HG03108 (cell line): ENCODE measurements around the gene SLC6A12.
"Not testable (repeated sequence)": the region's sequence is repeated elsewhere in the genome, so short reads cannot be mapped to it uniquely, and the experiment has no call there.

Experiments used
- ATAC-seq: cut with Tn5 transposase; IDR thresholded peaks from one replicate; pipeline ENCODE4 v1.9.1; 2021; ENCODE audit warnings: moderate library complexity; ENCODE audit not compliant: unreplicated experiment

The SLC6A12 gene

DNA sequence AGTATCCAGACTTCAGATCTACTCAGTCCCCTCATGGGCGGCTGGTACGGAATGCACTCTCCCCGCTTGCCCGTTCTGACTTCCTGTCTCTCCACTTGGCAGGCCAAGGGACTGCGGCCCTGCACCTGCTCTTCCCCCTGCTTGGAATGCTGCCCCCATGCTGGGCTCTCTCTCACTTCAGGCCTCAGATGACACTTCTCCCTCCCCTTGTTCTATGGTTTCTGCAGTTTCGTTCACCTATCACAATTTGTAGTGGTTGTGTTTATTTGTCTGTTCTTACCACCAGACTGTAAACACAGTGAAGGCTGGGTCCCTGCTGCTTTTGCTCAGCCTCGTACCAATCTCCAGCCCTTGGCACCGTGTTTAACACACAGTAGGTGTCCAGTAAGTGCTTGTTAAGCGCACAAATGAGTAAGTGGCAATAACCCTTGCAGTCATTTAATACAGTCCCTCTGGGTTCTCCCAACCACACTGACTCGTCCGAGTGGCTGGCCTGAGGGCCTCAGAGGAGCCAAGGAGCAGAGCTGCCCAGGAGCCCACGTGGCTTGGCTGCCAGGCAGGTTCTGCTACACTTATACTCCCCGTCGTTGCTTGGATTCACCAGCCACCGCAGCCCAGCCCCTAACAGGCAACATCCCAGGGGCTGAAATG lies 11.8 kb downstream of the SLC6A12 start:
- ATAC-seq, result no peak

DNA sequence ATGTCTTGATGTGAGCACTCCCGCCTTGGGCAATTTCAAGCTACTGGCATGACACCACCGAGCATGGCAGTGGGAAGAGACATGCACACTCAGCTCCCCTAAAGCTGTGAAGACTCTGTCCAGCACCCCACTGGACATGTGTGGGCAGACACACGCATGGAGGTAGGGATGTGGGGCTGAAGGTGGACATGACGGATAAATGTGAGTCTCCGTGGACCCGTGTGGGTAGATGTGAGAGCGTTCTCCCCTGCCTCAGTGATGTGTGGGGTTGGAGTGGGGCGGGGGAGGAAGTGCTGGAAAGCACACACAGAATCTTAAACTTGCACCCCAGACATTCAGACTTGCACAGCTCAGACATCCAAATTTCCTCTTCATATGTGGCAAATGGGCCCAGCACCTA lies 12.6 kb downstream of the SLC6A12 start:
- no peak for ATAC-seq

DNA sequence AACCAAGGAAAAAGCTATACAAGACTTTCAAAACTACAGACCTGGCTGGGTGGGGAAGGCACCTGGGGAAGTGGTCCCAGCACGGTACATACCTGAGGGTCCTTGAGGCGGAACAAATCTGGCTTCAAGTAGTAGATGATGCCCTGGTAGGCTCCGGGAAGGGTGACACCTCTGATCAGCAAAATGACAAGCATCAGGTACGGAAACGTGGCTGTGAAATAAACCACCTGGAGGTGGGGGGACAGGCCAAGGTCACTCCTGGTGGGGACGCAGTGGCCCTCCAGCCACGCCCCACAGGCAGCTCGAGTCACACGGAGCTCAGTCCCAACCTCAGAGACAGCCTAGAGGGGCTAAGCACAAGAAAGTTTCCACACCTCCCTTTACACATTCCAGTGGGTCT lies 15.3 kb downstream of the SLC6A12 start:
- ATAC-seq, result no peak

DNA sequence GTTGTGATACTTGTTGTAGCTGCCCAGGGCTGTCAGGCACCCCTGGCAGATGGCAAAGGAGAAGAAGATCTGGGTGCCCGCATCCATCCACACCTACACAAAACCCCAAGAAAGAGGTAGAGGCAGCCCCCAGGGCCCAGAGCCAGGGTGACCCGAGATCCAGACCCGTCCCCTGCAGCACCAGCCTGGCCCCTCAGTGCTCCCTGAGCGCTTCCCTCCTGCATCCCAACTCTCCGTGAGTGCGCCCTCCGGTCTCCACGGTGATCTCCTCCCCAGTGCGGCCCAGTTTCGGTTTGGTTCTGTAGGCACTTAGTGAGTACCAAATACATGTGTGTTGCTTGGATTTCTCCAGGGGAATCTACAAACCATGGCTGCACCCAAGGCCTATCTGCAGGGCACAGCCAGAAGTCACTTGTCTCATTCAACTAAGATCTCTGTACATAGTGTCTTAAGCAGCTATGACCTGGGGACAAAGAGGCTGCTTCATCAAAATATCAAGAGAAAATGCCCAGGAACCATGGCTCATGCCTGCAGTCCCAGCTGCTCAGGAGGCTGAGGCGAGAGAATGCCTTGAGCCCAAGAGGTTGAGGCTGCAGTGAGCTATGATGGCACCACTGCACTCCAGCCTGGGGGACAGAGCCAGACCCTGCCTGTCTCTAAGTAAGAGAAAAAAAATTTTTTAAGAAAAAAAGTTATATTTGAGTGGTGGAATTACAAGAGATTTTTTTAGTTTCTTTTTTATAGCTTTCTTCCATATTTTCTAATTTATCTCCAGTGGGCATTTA lies 15.9 kb downstream of the SLC6A12 start:
- ATAC-seq, result no peak

DNA sequence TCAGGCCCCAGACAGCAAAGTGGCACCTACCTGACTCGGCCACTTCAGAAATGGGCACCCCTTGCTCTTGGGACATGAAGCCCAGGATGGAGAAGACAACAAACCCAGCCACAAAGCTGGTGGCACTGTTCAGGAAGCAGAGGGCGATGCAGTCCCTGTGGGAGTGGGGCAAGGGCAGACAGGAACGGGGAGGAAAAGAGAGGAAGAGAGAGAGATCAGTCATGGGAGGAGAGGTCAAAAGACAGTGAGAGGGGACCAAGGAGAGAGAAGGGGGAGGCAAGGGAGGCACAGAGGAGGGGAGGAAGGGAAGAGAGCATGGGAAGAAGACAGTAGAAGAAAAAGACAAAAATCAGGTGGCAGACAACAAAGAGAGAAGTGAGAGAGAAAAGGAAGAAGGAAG lies 16.6 kb downstream of the SLC6A12 start:
- no peak for ATAC-seq

DNA sequence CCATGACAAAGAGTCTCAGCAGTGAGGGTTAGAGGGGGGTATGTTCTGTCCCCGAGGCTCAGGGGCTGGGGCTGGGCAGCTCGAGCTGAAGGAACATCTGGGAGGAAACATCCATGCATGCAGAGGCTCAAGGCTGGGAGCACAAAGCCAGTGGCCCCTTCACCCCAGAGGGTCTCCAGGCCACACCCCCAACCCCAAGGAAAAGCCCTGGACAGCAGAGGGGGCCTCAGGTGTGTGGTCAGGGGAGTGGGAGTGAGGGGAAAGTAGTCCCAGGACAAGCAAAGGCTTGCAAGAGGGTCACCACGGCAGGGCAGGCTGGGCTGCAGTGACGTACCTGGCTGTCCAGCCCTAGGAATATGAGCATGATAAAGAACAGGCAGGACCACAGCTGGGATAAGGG lies 17.5 kb downstream of the SLC6A12 start:
- ATAC-seq, result no peak

DNA sequence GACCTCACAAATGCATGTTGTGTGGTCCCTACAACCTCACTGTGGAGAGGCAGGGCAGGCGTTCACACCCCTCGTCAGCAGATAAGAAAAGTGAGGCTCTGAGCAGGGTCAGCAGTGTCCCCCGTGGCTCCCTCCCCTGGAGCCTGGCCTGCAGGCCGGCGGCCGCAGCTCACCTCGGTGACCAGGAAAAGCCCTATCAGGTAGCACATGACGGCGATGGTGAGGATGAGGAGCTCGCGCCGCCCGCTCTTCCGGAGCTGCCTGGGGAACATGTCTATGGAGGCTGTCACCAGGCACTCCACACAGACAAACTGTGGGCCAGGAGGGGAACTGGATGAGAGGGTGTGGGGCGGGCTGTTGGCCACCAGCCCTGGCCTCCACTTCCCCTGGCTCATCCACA lies 18.0 kb downstream of the SLC6A12 start:
- ATAC-seq, result no peak

DNA sequence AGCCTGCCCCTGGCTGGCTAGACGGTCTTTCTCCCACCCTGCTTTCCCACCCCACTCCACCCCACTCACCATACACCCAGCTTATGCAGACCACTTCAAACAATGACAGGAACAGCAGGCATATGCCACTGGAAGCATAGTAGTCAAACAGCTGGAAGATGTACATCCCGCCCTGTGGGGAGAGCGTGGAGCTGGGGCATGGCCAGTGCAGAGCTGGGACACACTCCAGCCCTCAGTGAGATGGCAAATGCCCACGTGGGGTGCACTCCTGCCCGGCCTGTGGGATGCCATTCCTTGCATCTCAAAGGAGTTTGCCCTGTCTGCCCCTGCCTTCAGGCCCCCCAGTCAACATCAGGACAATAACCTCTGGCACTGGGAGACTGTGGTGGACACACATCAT lies 18.8 kb downstream of the SLC6A12 start:
- ATAC-seq, result no peak

DNA sequence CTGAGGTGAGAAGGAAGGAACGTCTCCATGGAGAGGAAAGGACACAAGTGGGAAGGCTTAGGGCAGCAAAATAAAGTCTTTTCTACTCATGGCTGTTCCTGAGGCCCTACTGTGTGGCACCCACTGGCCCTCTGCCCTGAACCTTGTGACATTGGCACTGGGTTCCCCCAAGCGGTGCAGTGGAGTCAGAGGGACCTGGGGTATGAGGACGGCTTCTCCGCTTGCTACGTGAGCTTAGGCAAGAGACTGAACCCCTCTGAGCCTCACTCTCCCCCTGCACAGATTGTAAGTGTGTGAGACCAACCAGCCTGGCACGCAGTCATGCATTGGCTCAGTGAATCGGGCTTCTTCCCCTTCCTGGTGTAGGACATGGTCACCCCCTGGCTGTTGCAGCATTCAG lies 19.7 kb downstream of the SLC6A12 start:
- no peak for ATAC-seq

DNA sequence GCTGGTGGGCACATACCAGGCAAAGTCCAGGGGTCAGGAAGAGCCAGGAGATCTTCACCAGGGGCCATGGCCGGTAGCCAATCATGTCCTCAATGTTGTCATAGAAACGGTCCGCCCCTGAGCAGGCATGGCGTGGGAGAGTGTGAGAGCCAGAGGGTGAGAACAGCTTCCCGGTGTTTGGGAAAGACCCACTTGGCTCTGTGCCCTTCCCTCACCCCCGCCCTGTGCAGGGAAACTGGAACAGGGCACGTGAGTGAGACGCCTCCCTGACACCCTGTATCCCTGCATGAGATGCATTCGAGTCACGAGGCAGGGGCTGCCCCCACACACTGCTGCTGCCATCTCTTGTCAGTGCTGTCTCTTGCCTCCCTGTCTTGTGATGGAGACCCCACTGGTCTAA lies 20.7 kb downstream of the SLC6A12 start:
- ATAC-seq, result no peak

DNA sequence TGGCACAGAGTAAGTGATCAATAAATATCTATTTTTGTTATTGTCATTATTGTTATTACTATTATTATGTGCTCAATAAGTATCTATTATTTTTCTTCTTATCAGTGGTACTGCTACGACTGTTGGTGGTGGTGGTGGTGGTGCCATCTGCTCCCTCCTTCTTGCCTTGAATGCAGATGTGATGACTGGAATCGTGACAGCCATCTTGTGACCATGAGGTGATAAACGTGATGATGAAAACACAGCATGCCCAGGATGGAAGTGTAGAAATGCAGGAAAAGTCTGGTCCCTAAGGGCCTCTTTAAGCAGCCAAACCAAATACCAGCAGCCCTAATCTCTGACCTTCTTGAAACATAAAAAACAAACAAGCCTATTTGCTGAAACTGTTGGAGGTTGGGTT lies 22.4 kb downstream of the SLC6A12 start:
- no peak for ATAC-seq

DNA sequence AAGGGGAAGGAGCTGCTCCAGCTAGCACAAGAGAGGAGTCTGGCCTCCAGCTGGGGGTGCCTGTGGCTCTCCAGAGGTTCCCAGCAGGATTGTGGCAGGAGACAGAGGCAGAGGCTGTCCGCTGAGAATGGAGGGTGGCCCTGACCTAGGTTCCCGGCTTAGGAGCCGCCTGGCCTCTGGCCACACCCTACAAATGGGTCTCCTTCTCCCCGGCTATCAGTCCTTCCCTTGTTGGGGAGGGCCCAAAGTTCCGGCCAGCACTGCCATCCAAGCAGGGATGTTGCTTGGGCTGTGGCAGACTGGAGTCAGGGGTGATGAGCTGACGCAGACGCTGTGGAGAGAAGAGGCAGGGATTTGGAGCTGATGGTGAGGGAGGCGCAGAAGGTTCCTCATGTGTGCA lies 23.1 kb downstream of the SLC6A12 start:
- ATAC-seq, result no peak

DNA sequence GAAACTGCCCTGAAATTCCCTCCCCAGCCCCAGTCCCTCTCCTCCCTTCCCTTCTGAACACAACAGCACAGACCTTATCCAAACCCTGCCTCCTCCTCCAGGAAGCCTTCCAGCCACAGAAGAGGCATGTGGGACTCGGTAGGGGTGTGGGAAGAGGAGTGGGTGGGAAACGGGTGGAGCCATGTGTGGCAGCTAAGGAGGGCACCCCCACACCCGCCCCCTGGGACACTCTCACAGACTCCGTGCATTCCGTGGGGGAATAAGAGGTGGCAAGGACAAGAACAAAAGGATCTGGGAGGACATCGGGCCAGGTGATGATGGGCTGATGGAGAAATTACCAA lies 24.4 kb downstream of the SLC6A12 start:
- no peak for ATAC-seq

DNA sequence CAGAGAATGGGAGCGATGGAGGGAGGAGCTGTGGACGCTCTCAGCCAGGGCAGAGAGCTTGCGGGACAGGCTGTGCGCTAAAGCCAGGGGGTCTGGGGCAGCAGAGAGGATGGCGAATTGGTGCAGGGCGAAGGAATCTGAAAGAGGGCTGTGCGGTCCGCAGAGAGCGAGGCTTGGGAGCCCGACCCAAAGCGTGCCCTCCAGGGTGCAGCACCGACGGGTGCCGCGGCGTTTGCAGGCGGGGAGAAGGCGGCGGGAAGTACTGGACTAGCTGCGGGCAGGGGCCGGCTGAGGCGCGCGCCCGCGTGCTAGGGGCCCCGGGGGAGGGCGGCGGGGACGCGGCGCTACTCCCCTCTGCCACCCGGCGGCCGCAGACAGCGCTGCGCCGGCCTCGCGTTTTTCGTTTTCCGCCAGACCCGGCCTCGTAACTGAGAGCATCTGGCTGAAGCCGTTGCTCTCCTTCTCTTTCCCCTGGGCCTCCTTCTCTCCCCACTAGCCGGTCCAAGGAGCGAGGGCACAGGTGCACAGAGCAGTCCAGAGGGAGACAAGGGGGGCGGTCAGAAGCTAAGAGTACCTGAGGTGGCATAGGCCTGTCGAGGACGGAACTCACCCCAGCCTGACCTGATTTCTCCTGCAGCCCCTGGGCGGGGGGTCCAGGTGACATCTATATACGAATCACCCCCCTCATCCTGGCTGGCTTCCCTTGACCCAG lies 24.9 kb downstream of the SLC6A12 start:
- ATAC-seq, result no peak

DNA sequence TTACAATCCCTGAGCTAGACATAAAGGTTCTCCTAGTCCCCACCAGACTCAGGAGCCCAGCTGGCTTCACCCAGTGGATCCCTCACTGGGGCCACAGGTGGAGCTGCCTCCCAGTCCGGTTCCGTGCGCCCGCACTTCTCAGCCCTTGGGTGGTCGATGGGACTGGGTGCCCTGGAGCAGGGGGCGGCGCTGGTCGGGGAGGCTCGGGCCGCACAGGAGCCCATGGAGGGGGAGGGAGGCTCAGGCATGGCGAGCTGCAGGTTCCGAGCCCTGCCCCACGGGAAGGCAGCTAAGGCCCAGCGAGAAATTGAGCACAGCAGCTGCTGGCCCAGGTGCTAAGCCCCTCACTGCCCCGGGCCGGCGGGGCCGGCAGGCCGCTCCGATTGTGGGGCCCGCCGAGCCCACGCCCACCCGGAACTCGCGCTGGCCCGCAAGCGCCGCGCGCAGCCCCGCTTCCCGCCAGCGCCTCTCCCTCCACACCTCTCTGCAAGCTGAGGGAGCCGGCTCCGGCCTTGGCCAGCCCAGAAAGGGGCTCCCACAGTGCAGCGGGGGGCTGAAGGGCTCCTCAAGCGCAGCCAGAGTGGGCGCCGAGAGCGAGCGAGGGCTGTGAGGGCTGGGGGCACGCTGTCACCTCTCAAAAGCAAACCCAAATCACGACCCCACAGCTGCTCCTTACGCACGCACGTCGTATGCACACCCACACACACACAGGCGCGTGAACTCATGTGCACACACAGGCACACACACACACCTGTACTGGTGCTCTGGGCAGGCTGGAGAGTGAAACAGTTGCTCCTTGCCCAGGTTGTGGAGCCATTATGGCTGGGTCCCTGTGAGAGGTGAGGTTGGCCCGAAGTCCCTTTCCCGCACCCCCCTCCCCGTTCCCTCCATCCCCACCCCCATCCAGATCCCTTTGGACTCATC lies 25.7 kb downstream of the SLC6A12 start:
- not testable (repeated sequence) for ATAC-seq

DNA sequence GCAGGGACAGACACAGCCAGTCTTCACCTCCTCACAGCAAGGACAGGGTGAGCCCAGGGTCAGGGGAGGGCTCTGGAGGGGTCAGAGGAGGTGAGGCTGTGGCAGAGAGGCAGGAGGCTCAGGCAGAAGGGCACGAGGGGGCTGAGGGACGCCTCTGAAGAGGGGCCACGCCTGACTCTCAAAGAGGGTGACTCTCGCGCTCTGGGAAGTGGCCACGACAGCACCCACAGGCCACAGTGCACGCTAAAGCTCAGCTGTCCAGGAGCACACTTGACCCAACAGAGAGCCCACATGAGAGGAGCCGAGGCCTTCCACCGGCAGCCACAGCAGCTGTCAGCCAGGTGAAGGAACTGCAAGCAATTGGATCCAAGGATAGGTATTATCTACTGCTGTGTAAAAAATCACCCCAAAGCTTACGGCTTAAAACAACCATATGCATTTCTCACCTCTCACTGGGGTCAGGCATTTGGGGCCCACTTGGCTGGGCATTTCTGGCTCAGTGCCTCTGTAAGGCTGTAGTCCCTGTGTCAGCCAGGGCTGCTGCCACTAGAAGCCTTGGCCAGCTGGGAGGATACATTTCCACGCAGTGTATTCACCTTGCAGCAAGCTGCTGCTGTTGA lies 27.8 kb downstream of the SLC6A12 start:
- ATAC-seq, result no peak

DNA sequence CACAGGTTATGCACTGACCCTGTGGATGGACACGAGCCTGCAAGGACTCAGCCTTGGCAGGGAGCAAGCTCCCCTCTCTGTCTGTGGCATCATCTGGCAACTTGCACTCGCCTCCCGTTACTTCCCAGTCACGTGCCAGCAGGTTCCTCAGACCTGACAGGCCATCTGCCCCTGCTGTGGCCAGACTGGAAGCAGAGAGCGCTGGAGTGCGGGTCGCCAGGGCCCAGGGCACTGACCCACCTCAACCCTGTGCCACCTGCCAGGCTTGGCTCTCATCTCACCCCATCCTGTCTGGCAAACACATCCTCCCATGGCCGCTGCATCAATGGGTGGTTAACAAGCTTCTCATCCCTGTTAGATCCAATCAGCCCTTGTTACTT lies 28.4 kb downstream of the SLC6A12 start:
- no peak for ATAC-seq

DNA sequence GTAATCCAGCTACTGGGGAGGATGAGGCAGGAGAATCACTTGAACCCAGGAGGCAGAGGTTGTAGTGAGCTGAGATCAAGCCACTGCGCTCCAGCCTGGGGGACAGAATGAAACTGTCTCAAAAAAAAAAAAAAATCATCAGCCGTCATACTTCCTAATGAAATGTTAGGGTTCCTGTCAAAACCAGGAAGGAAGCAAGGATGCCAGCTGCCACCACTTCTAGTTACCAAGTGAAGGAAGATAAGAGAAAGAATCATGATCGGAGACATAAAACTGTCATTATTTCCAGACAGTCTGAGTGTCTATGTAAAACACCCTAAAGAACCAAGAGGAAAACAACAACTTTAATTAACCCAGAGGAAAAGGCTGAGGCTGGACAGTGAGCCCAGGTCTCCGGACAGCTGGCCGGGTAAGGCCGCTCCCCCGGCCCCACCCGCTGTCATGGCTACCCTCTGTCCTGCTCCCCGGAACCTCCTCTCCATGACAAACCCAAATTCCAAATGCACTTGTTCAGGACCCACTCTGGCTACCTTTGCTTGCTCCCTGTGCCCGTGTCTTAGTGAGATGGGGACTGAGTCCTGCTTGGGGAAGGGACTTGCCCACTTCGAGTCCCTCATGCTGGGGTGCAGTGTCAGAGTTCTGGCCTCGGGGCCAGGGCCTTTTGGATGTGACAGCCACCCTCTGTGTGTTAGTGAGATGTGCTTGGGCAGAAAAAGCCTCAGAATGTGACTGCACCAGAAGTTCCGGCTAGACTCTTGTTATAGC lies 29.0 kb downstream of the SLC6A12 start:
- ATAC-seq, result no peak

DNA sequence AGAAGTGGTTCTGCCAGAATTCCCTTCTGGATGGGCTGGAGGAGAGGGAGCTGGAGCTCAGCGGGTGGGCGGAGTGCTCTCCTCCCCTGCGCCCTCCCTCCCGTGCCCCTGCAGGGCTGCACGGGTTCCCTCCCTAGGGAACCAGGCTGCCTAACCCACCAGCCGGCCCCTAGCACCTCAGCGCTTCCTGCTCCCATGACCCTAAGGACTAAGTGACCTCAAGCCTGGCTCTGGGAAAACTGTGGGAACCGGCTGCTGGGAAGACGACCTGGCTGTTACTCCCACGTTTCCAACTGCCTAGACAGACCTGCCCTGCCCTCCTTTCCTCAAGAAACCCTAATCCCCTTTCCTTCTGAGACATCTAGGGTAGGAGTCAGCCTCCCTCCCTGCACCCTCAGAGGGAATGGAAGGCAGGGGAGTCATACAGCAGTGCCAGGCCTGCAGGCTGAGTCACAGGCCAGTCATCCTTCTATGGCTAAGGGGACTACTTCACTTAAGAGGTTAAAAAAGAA lies 31.5 kb downstream of the SLC6A12 start:
- ATAC-seq, result no peak

DNA sequence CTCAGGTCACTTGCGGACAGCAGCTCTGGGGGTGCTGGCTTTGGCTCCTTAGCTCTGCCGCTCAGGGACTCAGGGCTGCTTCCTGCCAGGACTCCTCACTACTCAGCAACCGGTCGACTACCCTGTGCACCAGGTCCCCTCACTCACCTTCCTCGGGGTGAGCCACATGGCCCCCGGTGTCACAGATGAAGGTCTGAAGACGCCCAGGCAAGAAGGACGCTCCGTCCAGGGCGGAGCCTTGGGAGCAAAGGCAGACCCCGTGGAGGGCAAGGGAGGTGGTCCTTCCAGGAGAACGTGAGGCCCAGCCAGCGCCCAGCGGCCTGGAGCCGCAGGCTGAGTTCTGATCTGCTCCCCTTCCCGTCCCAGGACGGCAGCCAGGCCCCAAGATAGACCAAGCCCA lies 32.0 kb downstream of the SLC6A12 start:
- ATAC-seq, result no peak
